ENCODE measurements around the gene DSG2. TPM values are rescaled to one million over a fixed set of nuclear protein-coding genes. Genes with fewer than 3 reads are reported as not detected.
A peak's percentile ranks its signal among the peaks of the same experiment; 100 is the strongest.

DSG2 gene
- total RNA-seq, 5 donors from 2014 or later (not counting 1 experiment from before 2014, with no cell fraction given): 0.07 to 0.83 (median 0.53) TPM

DNA sequence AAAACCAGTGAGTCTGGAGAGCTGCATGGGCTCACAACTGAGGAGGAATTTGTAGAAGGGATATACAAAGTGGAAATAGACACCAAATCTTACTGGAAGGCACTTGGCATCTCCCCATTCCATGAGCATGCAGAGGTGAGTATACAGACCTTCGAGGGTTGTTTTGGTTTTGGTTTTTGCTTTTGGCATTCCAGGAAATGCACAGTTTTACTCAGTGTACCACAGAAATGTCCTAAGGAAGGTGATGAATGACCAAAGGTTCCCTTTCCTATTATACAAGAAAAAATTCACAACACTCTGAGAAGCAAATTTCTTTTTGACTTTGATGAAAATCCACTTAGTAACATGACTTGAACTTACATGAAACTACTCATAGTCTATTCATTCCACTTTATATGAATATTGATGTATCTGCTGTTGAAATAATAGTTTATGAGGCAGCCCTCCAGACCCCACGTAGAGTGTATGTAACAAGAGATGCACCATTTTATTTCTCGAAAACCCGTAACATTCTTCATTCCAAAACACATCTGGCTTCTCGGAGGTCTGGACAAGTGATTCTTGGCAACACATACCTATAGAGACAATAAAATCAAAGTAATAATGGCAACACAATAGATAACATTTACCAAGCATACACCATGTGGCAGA lies 97.3 kb downstream of the DSG2 start:
- ATAC-seq (replicated peaks in 1 of 4) (no peak), DNase-seq (no peak)
- Mint-ChIP-seq H3K27ac (no peak overlapping the region), H3K36me3 (no peaks in the 10 kb centered on the region), H3K27me3 (peaks cover 3 to 6% of the 10 kb centered on the region in 2 donors), H3K4me1 (no peaks in the 10 kb centered on the region), H3K9me3 (no peaks in the 10 kb centered on the region), H3K4me3 (no peak overlapping the region)
- no peak overlapping the region for H3K4me3 ChIP-seq (ENCODE audit: control insufficient read depth in 1 of 2, extremely low read depth in 1 of 2, low read length in 1 of 2)
- ChIA-PET POLR2A (interaction anchor here in 1 of 2 donors (0.6 kb wide), 2 partner anchors 10 to 70 kb away, joined by 3 read pairs; no protein-coding TSS in a partner anchor), CTCF (no interaction called here)
- H3K36me3 ChIP-seq (ENCODE audit: control insufficient read depth in 2 of 2, extremely low read depth in 1 of 2, insufficient read depth in 1 of 2, low read length in 1 of 2): no peaks in the 10 kb centered on the region
- H3K9me3 ChIP-seq: no peaks in the 10 kb centered on the region
- no peak overlapping the region for H3K27ac ChIP-seq (ENCODE audit: low read length)
- no peaks in the 10 kb centered on the region for H3K4me1 ChIP-seq (ENCODE audit: control insufficient read depth in 1 of 2, extremely low read depth in 1 of 2, insufficient read depth in 2 of 2, low read length in 2 of 2)
- WGBS (ENCODE audit: insufficient coverage): 100% methylated on average over 2 of the region's 5 CpGs
- peaks cover 0 to 4% of the 10 kb centered on the region in 2 experiments for H3K27me3 ChIP-seq (replicated peaks in 1 of 2; ENCODE audit: control insufficient read depth in 2 of 2, extremely low read depth in 1 of 2, insufficient read depth in 2 of 2, low read length in 1 of 2)

DNA sequence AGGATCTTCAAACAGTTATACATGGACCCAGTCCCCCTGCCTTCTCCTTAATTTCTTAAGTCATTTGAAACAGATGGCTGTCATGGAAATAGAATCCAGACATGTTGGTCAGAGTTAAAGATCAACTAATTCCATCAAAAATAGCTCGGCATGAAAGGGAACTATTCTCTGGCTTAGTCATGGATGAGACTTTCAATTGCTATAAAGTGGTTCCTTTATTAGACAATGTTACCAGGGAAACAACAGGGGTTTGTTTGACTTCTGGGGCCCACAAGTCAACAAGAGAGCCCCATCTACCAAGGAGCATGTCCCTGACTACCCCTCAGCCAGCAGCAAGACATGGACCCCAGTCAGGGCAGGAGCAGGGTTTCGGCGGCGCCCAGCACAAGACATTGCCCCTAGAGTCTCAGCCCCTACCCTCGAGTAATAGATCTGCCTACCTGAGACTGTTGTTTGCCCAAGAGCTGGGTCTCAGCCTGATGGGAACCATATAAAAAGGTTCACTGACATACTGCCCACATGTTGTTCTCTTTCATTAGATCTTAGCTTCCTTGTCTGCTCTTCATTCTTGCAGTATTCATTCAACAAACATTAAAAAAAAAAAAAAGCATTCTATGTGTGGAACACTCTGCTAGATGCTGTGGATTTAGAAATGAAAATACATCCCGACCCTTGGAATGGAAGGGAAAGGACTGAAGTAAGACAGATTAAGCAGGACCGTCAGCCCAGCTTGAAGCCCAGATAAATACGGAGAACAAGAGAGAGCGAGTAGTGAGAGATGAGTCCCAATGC lies 98.3 kb downstream of the DSG2 start:
- ChIA-PET POLR2A (interaction anchor here (0.6 kb wide), 3 partner anchors 9 to 69 kb away, joined by 3 to 4 read pairs (median 3); no protein-coding TSS in a partner anchor), CTCF (no interaction called here)
- H3K27ac ChIP-seq (ENCODE audit: low read length): no peak overlapping the region
- no peaks in the 10 kb centered on the region for H3K4me1 Mint-ChIP-seq
- H3K9me3 ChIP-seq: no peaks in the 10 kb centered on the region
- DNase-seq: no peak
- H3K4me1 ChIP-seq (ENCODE audit: control insufficient read depth in 1 of 2, extremely low read depth in 1 of 2, insufficient read depth in 2 of 2, low read length in 2 of 2): no peaks in the 10 kb centered on the region
- H3K9me3 Mint-ChIP-seq: no peaks in the 10 kb centered on the region
- H3K27me3 ChIP-seq (replicated peaks in 1 of 2; ENCODE audit: control insufficient read depth in 2 of 2, extremely low read depth in 1 of 2, insufficient read depth in 2 of 2, low read length in 1 of 2): peaks cover 0 to 4% of the 10 kb centered on the region in 2 experiments
- no peak overlapping the region for H3K4me3 ChIP-seq (ENCODE audit: control insufficient read depth in 1 of 2, extremely low read depth in 1 of 2, low read length in 1 of 2)
- WGBS (ENCODE audit: insufficient coverage): 84% methylated on average over 7 of the region's 9 CpGs
- peak overlapping the region in 1 of 2 donors; percentile 65 for H3K27ac Mint-ChIP-seq
- no peak overlapping the region for H3K4me3 Mint-ChIP-seq
- no peaks in the 10 kb centered on the region for H3K36me3 Mint-ChIP-seq
- no peaks in the 10 kb centered on the region for H3K36me3 ChIP-seq (ENCODE audit: control insufficient read depth in 2 of 2, extremely low read depth in 1 of 2, insufficient read depth in 1 of 2, low read length in 1 of 2)
- H3K27me3 Mint-ChIP-seq: peaks cover 0 to 4% of the 10 kb centered on the region in 2 donors
- no peak for ATAC-seq (replicated peaks in 1 of 4)

DNA sequence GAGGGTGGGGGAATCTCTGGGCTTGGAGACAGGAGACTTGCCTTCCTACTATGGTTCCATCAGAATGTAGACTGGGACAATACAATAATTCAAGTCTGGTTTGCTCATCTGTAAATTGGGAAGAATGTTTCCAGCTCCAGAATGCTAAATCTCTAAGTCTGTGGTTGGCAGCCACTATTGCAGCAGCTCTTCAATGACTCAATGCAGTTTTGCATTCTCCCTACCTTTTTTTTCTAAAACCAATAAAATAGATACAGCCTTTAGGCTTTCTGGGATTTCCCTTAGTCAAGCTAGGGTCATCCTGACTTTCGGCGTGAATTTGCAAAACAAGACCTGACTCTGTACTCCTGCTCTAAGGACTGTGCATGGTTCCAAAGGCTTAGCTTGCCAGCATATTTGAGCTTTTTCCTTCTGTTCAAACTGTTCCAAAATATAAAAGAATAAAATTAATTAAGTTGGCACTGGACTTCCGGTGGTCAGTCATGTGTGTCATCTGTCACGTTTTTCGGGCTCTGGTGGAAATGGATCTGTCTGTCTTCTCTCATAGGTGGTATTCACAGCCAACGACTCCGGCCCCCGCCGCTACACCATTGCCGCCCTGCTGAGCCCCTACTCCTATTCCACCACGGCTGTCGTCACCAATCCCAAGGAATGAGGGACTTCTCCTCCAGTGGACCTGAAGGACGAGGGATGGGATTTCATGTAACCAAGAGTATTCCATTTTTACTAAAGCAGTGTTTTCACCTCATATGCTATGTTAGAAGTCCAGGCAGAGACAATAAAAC lies 100.2 kb downstream of the DSG2 start:
- H3K27me3 Mint-ChIP-seq: peaks cover 0 to 3% of the 10 kb centered on the region in 2 donors
- H3K36me3 Mint-ChIP-seq: no peaks in the 10 kb centered on the region
- no peak for ATAC-seq (replicated peaks in 1 of 4)
- no peak overlapping the region for H3K4me3 Mint-ChIP-seq
- Histone ChIP-seq H3K9me3 (no peaks in the 10 kb centered on the region), H3K36me3 (ENCODE audit: control insufficient read depth in 2 of 2, extremely low read depth in 1 of 2, insufficient read depth in 1 of 2, low read length in 1 of 2) (no peaks in the 10 kb centered on the region), H3K27me3 (replicated peaks in 1 of 2; ENCODE audit: control insufficient read depth in 2 of 2, extremely low read depth in 1 of 2, insufficient read depth in 2 of 2, low read length in 1 of 2) (peaks cover 0 to 4% of the 10 kb centered on the region in 2 experiments), H3K27ac (ENCODE audit: low read length) (no peak overlapping the region), H3K4me3 (ENCODE audit: control insufficient read depth in 1 of 2, extremely low read depth in 1 of 2, low read length in 1 of 2) (no peak overlapping the region), H3K4me1 (ENCODE audit: control insufficient read depth in 1 of 2, extremely low read depth in 1 of 2, insufficient read depth in 2 of 2, low read length in 2 of 2) (no peaks in the 10 kb centered on the region)
- H3K4me1 Mint-ChIP-seq: no peaks in the 10 kb centered on the region
- POLR2A ChIA-PET: interaction anchor here in 1 of 2 donors (0.8 kb wide), 1 partner anchor 18 kb away, joined by 3 read pairs; no protein-coding TSS in a partner anchor
- CTCF ChIA-PET: no interaction called here
- 84% methylated on average over 3 of the region's 13 CpGs for WGBS (ENCODE audit: insufficient coverage)
- DNase-seq: no peak
- no peak overlapping the region for H3K27ac Mint-ChIP-seq
- no peaks in the 10 kb centered on the region for H3K9me3 Mint-ChIP-seq

Other genes starting within 250 kb of the DSG2 start
- not detected for gene DSG1, start 180.0 kb upstream of the DSG2 start, total RNA-seq
- not detected for gene DSG4, start 121.4 kb upstream of the DSG2 start, total RNA-seq
- gene DSG3, start 50.4 kb upstream of the DSG2 start, total RNA-seq: not detected
- gene TTR, start 93.7 kb downstream of the DSG2 start, total RNA-seq: 1 to 10 TPM in 3 of 5 donors, not detected in 2; 1.7 to 2.6 (median 1.9) TPM
- gene B4GALT6, start 186.4 kb downstream of the DSG2 start, total RNA-seq: 1 to 10 TPM in 3 of 5 donors, under 1 TPM in 2; 0.25 to 1.5 (median 1.2) TPM